ENCODE results near the gene RAF1. TPM values are rescaled to one million over a fixed set of nuclear protein-coding genes. Genes with fewer than 3 reads are reported as not detected.

RAF1 gene
- total RNA-seq, 1 experiment from 2014 or later: 68.8 TPM

DNA sequence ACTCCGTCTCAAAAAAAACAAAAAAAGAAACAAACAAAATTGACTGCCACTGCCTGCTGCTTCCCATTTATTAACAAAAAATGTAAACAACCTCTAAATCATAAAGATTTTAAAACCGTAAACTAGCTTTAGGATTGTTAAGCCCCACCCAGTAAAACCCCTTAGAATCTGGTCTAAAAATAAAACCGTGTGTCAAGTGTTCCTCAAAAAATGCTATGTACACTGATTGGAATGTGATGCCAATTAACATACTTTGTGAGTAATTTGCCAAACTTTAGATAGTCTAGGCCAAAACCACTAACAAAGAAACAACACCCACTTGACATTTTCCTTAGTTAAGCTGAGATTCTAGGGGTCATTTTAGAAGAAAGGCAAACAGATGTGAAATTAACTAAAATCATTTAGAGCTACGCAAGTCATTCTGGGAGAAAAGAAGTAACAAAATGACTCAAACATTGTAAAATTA is 5.3 kb downstream of the RAF1 start:
- no peaks in the 10 kb centered on the region for H3K9me3 ChIP-seq (ENCODE audit: control insufficient read depth, insufficient read depth, low read depth, low read length)
- ChIA-PET POLR2A (no interaction called here), CTCF (no interaction called here)
- DNase-seq (ENCODE audit: low read depth, low spot score): no peak
- TF ChIP-seq, protein P1, sequence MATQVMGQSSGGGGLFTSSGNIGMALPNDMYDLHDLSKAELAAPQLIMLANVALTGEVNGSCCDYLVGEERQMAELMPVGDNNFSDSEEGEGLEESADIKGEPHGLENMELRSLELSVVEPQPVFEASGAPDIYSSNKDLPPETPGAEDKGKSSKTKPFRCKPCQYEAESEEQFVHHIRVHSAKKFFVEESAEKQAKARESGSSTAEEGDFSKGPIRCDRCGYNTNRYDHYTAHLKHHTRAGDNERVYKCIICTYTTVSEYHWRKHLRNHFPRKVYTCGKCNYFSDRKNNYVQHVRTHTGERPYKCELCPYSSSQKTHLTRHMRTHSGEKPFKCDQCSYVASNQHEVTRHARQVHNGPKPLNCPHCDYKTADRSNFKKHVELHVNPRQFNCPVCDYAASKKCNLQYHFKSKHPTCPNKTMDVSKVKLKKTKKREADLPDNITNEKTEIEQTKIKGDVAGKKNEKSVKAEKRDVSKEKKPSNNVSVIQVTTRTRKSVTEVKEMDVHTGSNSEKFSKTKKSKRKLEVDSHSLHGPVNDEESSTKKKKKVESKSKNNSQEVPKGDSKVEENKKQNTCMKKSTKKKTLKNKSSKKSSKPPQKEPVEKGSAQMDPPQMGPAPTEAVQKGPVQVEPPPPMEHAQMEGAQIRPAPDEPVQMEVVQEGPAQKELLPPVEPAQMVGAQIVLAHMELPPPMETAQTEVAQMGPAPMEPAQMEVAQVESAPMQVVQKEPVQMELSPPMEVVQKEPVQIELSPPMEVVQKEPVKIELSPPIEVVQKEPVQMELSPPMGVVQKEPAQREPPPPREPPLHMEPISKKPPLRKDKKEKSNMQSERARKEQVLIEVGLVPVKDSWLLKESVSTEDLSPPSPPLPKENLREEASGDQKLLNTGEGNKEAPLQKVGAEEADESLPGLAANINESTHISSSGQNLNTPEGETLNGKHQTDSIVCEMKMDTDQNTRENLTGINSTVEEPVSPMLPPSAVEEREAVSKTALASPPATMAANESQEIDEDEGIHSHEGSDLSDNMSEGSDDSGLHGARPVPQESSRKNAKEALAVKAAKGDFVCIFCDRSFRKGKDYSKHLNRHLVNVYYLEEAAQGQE (IDR thresholded peaks at IDR 0.05; ENCODE audit: insufficient read depth in 1 of 2, low read depth in 2 of 2, low read length in 1 of 2): no peak
- TF ChIP-seq POLR2AphosphoS5 (IDR thresholded peaks at IDR 0.05; ENCODE audit: low read depth, low read length) (no peak), TCF7L2 (IDR thresholded peaks at IDR 0.05; ENCODE audit: low read depth, low read length) (no peak), SIN3A (IDR thresholded peaks at IDR 0.05; ENCODE audit: borderline replicate concordance, insufficient read depth, low read depth, low read length) (no peak)
- TF ChIP-seq, protein P2, sequence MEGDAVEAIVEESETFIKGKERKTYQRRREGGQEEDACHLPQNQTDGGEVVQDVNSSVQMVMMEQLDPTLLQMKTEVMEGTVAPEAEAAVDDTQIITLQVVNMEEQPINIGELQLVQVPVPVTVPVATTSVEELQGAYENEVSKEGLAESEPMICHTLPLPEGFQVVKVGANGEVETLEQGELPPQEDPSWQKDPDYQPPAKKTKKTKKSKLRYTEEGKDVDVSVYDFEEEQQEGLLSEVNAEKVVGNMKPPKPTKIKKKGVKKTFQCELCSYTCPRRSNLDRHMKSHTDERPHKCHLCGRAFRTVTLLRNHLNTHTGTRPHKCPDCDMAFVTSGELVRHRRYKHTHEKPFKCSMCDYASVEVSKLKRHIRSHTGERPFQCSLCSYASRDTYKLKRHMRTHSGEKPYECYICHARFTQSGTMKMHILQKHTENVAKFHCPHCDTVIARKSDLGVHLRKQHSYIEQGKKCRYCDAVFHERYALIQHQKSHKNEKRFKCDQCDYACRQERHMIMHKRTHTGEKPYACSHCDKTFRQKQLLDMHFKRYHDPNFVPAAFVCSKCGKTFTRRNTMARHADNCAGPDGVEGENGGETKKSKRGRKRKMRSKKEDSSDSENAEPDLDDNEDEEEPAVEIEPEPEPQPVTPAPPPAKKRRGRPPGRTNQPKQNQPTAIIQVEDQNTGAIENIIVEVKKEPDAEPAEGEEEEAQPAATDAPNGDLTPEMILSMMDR (IDR thresholded peaks at IDR 0.05): no peak
- H3K27me3 ChIP-seq (ENCODE audit: control insufficient read depth, insufficient read depth, low read length): no peaks in the 10 kb centered on the region
- no TSS peak for BruUV-seq (replicated peaks)
- H3K4me3 ChIP-seq (ENCODE audit: low read depth in 2 of 2, low read length in 2 of 2): no peak overlapping the region
- H3K4me1 ChIP-seq (ENCODE audit: control insufficient read depth, insufficient read depth, low read length): peaks cover 27% of the 10 kb centered on the region; the same call in 1 of the 2 replicates
- in situ Hi-C loops (cut with HindIII; ENCODE audit: low pct_unique_long_range_greater_than_20kb, low sequenced_read_pairs): no loop called here
- ATAC-seq: no peak
- H3K36me3 ChIP-seq (ENCODE audit: control insufficient read depth, insufficient read depth, low read length): no peaks in the 10 kb centered on the region; the same call in 1 of the 2 replicates
- intact Hi-C loops (cut with micrococcal nuclease; ENCODE audit: unreplicated experiment): no loop called here
- no peak overlapping the region for H3K27ac ChIP-seq (ENCODE audit: low read length)

DNA sequence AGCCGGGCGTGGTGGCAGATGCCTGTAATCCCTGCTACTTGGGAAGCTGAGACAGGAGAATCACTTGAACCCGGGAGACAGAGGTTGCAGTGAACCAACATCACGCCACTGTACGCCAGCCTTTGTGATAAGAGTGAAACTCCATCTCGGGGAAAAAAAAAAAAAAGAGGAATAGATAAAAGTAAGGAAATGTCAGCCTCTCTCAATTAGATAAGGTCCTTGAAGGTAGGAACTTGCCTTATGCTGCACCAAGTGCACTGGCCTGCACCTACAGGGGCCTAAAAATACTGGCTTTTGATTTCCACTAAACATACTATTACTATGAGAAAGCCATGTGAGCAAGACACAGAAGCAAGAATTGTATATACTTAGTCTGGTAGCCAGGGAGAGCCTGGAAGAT is 7.1 kb downstream of the RAF1 start:
- in situ Hi-C loops (cut with HindIII; ENCODE audit: low pct_unique_long_range_greater_than_20kb, low sequenced_read_pairs): no loop called here
- ATAC-seq (no peak), DNase-seq (ENCODE audit: low read depth, low spot score) (no peak)
- no TSS peak for BruUV-seq (replicated peaks)
- Histone ChIP-seq H3K4me1 (ENCODE audit: control insufficient read depth, insufficient read depth, low read length) (peaks cover 26% of the 10 kb centered on the region; the same call in 1 of the 2 replicates), H3K36me3 (ENCODE audit: control insufficient read depth, insufficient read depth, low read length) (no peaks in the 10 kb centered on the region), H3K4me3 (ENCODE audit: low read depth in 2 of 2, low read length in 2 of 2) (no peak overlapping the region), H3K27me3 (ENCODE audit: control insufficient read depth, insufficient read depth, low read length) (no peaks in the 10 kb centered on the region), H3K27ac (ENCODE audit: low read length) (no peak overlapping the region), H3K9me3 (ENCODE audit: control insufficient read depth, insufficient read depth, low read depth, low read length) (no peaks in the 10 kb centered on the region)
- POLR2A ChIA-PET: no interaction called here
- CTCF ChIA-PET: no interaction called here
- intact Hi-C loops (cut with micrococcal nuclease; ENCODE audit: unreplicated experiment): no loop called here
- TF ChIP-seq TCF7L2 (IDR thresholded peaks at IDR 0.05; ENCODE audit: low read depth, low read length) (no peak), SIN3A (IDR thresholded peaks at IDR 0.05; ENCODE audit: borderline replicate concordance, insufficient read depth, low read depth, low read length) (no peak), POLR2AphosphoS5 (IDR thresholded peaks at IDR 0.05; ENCODE audit: low read depth, low read length) (no peak)
- TF ChIP-seq, protein P2 (IDR thresholded peaks at IDR 0.05): no peak
- TF ChIP-seq, protein P1 (IDR thresholded peaks at IDR 0.05; ENCODE audit: insufficient read depth in 1 of 2, low read depth in 2 of 2, low read length in 1 of 2): no peak
